HepG2 (cell line): ENCODE results near the gene PCIF1. TPM values are rescaled to one million over a fixed set of nuclear protein-coding genes. Genes with fewer than 3 reads are reported as not detected.

ENCODE experiments used
- ATF4 ChIP-seq, 2 experiments: fragments of 450-650 bp in 1 of 2; sonication (generic) in 1 of 2; formaldehyde crosslinking; IDR thresholded peaks; 2 replicates each; pipeline versions ENCODE4 v1.5.0 to v1.8.0; 2020 to 2022; ENCODE audit warnings: mild to moderate bottlenecking in 1 of 2, missing genetic modification reagents in 1 of 2
- HNF4A ChIP-seq: sonication (generic); formaldehyde crosslinking; IDR thresholded peaks from 2 replicates; pipeline ENCODE4 v1.4.0; 2020; ENCODE audit warnings: missing genetic modification reagents
- NCOA1 ChIP-seq: sonication (generic); formaldehyde crosslinking; IDR thresholded peaks from 2 replicates; pipeline ENCODE4 v1.9.0; 2021; ENCODE audit warnings: missing genetic modification reagents
- NFAT5 ChIP-seq: sonication (generic); formaldehyde crosslinking; IDR thresholded peaks from 2 replicates; pipeline ENCODE4 v1.4.0; 2020; ENCODE audit warnings: missing genetic modification reagents
- NFYB ChIP-seq: sonication (generic); formaldehyde crosslinking; IDR thresholded peaks from 2 replicates; pipeline ENCODE4 v1.4.0; 2020; ENCODE audit warnings: missing genetic modification reagents
- PRDM10 ChIP-seq: sonication (generic); formaldehyde crosslinking; IDR thresholded peaks from 2 replicates; pipeline ENCODE4 v1.4.0; 2020; ENCODE audit warnings: low read depth, missing genetic modification reagents
- ZBTB10 ChIP-seq: sonication (generic); formaldehyde crosslinking; IDR thresholded peaks from 2 replicates; pipeline ENCODE4 v1.4.0; 2020; ENCODE audit warnings: missing genetic modification reagents, borderline replicate concordance
- ZNF292 ChIP-seq: sonication (generic); formaldehyde crosslinking; IDR thresholded peaks from 2 replicates; pipeline ENCODE4 v1.8.1; 2022; ENCODE audit warnings: mild to moderate bottlenecking, low read depth, missing genetic modification reagents, borderline replicate concordance
- ZNF687 ChIP-seq: sonication (generic); formaldehyde crosslinking; IDR thresholded peaks from 2 replicates; pipeline ENCODE4 v1.5.1; 2020; ENCODE audit warnings: mild to moderate bottlenecking, missing genetic modification reagents, moderate library complexity
- ZSCAN31 ChIP-seq: sonication (generic); formaldehyde crosslinking; IDR thresholded peaks from 2 replicates; pipeline ENCODE4 v1.5.0; 2020; ENCODE audit warnings: low read depth, mild to moderate bottlenecking, missing genetic modification reagents
- polyA plus RNA-seq, 8 experiments: library from polyadenylated mRNA; depleted of rRNA in 3 of 8; stranded (reverse) in 7 of 8; unstranded in 1 of 8; fragments of >200 nt; fragmentation: Illumina TruSeq in 4 of 8; extraction: Trizol in 4 of 8; gene quantifications; 2 replicates each; pipeline versions ENCODE4 v1.2.1 to v1.2.3, GENCODE V29; 2011 to 2016; ENCODE audit warnings: low read depth in 4 of 8, missing spikeins in 1 of 8, mixed read lengths in 1 of 8; ENCODE audit not compliant: insufficient read depth in 1 of 8
- total RNA-seq, 5 experiments: library from RNA; depleted of rRNA; stranded (reverse); fragments of >200 nt; fragmentation: Illumina TruSeq; extraction: Trizol; gene quantifications; 2 replicates each; pipeline ENCODE4 v1.2.3, GENCODE V29; 2016; ENCODE audit warnings: low read depth in 1 of 5

PCIF1 gene
- total and polyA plus RNA-seq, 2 of the 13 experiments (the other 11 are each of a cell fraction or from before 2014, with no cell fraction given) = 20.9 to 24.4 TPM

GRCh38 chr20:45918182-45918737 is 16.2 kb upstream of the PCIF1 start (continued):
- TF ChIP-seq PRDM10 (CRISPR knock-in tag) (0 out of 2 replicates have a peak, but pooled peaks have one; percentile 14), NCOA1 (CRISPR knock-in tag) (0 out of 2 replicates have a peak, but pooled peaks have one; percentile 21), HNF4A (CRISPR knock-in tag) (peak; percentile 23; the same call in 1 of the 2 replicates), ZNF292 (peak; percentile 45; the same call in 1 of the 2 replicates), ATF4 (CRISPR knock-in tag; IDR thresholded peaks at IDR 0.05) (no peak), NFAT5 (CRISPR knock-in tag) (0 out of 2 replicates have a peak, but pooled peaks have one; percentile 55), ZNF687 (CRISPR knock-in tag) (peak; percentile 38; the same call in 1 of the 2 replicates), ZBTB10 (CRISPR knock-in tag) (0 out of 2 replicates have a peak, but pooled peaks have one; percentile 26), ZSCAN31 (CRISPR knock-in tag) (0 out of 2 replicates have a peak, but pooled peaks have one; percentile 31), NFYB (no peak)
